GM19324 (cell line): ENCODE data around the gene PACS2.

ENCODE experiments used
- ATAC-seq: cut with Tn5 transposase; IDR thresholded peaks from one replicate; pipeline ENCODE4 v1.9.1; 2021; ENCODE audit warnings: mild to moderate bottlenecking, moderate library complexity; ENCODE audit not compliant: unreplicated experiment, low FRiP score

Gene PACS2

GRCh38 chr14:105417690-105418121 lies 103.2 kb downstream of the PACS2 start:
- ATAC-seq, result no peak

- ATAC-seq, result no peak
Observed at GRCh38 chr14:105418269-105419194, 104.0 kb downstream of the PACS2 start.

DNA sequence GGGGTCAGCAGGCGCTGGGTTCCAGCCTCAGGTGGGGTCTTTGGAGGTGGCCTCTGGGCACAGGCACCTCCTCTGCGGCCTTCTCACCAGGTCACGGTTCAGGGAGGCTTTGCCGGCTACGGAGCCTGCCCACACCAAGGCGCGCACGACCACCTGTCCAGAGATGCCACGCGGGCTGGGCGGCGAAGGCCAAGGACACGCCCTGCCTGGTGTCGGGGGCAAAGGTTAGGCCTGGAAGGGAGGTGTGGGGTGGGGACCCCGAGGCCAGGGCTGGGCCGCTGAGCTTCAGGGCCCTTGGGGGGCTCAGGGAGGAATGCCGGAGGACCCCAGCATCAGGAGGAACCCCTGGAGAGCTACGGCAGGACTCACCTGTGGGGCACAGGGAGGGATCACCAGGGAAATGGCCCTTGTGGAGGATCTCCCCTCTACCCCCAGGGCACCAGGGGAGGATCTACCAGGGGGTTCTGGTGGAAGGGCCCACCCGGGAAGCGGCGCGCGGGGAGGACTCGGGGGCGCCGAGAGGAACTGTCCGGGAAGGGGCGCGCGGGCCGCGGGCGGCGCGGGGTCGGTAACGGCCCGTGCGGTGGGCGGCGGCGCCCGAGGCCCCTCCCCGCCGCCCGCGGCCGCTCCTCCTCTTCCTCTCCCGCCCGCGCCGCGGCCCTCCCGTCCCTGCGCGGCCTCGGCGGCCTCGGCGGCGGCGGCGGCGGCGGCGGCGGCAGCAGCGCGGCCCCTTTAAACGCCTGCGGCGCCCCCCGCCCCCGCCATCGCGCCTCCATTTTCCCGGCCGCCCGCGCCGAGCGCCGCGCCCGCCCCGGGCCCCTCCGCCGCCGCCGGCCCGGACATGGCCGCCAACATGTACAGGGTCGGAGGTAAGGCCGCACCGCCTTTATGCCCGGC lies 104.9 kb downstream of the PACS2 start, which contains the start of gene MTA1:
TSS of gene MTA1 (plus strand) at position 633 of the 897 bp plus-strand sequence. CDS start at position 842, 209 bp downstream.
- peak; percentile 61 for ATAC-seq

DNA sequence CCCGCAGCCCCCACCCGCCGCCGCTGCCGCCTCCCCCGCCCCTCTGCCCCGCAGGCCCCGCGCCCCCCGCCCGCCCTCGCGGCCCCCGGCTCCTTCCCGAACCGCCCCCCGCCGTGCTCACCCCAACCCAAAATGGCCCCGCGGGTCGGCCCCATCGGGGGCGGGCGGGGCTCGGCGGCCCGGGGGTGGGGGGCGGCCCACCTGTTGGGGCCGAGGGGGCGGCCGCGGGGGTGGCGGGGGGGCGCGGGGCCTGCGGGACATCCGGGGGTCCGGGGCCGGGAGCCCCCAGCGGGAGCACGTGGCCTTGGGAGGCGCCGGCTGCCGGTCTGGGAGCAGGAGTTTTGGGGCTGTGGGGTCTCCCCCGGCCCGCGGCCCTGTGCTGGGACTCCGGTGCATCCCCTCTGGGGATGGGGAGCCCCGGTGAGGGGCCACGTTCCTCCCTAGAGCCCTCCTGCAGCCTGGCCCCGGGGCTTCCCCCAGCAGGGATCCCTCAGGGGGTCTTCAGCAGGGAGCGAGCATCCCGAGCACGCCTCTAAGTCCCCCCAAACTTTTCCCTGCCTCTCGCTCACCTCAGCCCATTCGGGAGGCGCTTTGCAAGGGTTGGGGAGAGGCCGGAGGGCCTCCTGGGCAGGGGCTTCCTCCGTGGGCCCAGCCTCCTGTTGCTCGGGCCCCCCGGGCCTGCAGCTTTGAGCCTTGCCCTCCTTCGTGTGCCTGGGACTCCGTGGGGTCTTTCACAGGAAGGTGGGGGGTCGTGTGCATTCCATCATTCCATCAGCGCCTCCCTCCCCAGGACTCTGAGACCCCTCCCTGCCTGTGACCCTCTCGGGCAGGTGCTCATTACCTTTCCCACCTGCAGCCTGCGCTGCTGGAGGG lies 105.8 kb downstream of the PACS2 start:
- no peak for ATAC-seq

GRCh38 chr14:105420974-105421674 lies 106.6 kb downstream of the PACS2 start:
- no peak for ATAC-seq

DNA sequence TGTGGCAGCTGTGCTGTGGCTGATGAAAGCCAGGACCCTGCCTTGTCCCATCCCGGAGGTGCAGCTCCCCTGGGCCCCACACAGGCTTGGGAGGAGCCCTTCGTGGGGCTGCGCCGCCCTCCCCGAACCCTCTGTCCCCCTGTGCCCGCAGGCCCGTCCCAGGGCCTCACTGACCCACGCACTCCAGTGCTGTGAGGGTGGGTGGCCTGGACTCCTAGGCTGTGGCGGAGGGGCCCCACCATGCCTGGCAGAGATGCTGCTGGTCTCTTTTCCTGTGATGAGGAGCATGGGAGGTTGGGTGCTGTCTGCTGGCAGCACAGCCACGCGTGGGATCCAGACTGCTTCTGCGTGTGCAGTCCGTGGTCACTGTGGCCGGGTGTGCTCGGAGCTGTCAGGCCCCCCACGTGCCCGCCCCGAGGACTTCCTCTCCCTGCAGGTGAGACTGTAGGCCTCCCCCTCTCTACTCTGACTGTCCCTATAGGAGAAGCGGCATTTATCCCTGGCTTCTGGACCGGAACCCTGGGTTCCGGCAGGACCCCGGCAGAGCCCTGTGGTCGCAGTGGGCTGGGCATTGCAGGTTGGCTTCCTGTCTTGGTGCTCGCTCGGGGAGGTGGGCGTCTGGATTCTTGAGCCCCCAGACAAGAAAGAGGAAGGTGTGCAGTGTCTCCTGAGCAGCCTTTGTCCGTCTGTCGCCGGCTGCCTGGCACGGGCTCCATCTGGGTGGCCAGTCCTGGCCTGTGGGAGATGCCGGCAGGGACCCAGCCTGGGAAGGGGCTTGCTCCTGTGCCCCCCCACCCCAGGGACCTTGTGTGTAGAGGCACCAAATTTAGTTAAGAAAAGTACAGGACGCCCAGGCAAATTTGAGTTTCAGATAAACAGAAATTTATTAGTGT lies 107.4 kb downstream of the PACS2 start:
- ATAC-seq, result no peak

- no peak for ATAC-seq
Observed at GRCh38 chr14:105422695-105423487, 108.3 kb downstream of the PACS2 start.

DNA sequence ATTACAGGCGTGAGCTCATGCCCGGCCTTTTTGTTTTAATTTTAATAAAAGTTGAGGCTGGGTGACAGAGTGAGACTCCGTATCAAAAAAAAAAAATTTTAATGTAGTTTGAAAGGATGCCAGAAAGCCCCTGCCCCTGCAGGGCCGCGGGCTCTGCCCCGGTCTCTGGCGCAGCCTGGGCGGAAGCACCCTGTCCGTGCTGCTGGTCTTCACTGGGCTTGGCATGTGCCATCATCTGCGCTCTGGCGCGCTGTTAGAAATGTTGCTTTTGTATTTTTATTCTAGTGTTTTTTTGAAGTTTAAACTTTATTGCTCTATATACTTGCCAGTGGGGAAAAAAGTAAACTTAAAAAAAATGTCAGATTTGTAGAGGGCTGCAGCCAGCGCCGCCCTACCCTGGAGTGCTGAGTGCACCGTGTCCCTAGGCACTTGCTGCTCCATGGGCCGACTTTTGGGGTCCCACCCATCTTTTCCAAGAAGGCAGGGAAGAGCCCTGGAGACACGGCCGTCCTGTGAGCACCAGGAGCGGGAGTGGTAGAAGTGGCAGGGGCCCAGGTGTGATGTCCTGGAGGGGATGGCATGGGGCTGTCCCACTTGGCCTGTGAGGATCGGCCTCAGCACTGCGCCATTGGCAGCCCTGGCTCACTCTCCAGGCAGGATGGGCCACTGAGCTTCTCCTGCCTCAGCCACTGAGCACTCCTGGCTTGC lies 109.1 kb downstream of the PACS2 start:
- ATAC-seq, result no peak

DNA sequence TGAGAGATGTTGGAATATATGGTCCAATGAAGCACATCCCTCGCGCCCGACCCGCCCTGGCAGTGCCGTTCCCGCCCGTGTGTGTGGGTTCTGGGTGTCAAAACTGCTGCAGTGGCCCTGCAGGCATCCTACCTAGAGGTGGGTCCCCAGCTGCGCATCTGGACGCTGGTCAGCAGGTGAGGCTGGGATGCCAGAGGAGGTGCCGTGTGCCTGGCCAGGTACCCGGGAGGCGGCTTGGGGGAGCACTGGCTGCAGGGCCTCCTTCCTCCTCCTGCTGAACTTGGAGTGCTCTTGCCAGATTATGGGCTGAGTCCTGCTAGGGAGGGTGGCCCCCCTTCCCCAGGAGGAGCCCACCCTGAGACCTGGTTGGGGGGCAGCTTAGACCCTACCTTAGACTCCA lies 110.3 kb downstream of the PACS2 start:
- no peak for ATAC-seq

DNA sequence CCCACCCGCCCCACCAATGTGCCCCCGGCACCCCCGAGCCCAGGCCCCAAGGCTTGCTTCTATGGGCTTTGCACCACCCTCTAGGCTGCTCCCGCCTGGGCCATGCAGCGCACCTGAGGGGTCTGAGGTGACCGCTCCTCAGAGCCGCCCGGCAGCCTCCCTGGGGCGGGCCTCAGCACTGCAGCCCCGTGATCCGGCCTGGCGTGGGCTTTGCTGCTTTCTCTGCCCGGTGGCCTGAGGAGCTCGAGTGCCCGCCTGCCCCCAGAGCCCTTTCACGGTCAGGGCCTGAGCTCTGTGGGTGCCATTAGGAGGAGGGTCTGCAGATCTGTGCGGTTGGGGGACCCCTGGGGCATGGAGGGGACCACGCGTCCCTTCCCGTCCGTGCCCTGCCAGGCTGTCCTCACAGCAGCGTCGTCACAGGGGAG lies 111.3 kb downstream of the PACS2 start:
- no peak for ATAC-seq

GRCh38 chr14:105426416-105427130 lies 112.0 kb downstream of the PACS2 start:
- no peak for ATAC-seq

- no peak for ATAC-seq
Observed at GRCh38 chr14:105427412-105427811, 112.9 kb downstream of the PACS2 start.

- no peak for ATAC-seq
Observed at GRCh38 chr14:105427936-105428485, 113.5 kb downstream of the PACS2 start.

- ATAC-seq, result no peak
Observed at GRCh38 chr14:105430042-105430441, 115.5 kb downstream of the PACS2 start.

DNA sequence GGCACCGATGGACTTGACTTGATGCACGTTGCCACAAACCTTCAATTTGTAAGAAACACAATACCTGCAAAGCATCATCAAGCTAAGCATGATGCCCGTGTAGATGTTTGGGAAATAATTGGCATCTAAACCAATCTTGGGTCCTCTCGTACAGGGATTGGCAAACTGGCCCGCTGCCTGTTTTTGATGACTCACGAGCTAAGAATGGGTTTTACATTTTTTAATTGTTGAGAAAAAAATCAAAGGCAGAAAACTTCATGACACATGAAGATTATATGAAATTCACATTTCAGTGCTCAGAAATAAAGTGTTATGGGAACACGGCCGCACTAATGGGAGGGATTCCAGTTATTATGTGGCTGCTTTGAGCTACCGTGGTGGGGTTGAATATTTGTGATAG lies 116.0 kb downstream of the PACS2 start:
- ATAC-seq, result no peak

- ATAC-seq, result no peak
Observed at GRCh38 chr14:105431256-105431655, 116.7 kb downstream of the PACS2 start.
